Stimulated activated CD8-positive, alpha-beta memory T cell treated with anti-CD3 and anti-CD28 coated beads, Interleukin-7, amount 100 ng/mL, for 24 hours (primary cell): Measurements from ENCODE around the gene NABP2.

Experiments
- DNase-seq: peaks from one replicate; pipeline ENCODE4 v3.0.0-alpha.2; 2020; ENCODE audit warnings: low read depth

Gene NABP2

DNA sequence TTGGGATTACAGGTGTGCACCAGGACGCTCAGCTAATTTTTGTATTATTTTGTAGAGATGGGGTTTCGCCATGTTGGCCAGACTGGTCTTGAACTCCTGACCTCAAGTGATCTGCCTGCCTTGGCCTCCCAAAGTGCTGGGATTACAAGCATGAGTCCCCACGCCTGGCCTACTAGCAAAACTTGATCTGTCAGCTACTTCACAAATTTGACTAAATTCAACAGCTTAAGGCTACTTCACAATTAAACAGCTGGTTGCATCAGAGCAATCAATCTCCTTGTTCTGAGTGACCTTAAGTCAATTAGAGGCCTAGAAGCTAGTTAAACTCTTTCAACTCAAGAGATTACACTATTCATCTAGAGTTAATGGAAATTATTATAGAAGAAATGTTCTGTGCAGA, 54.8 kb downstream of the NABP2 start:
- no peak for DNase-seq
